CD4-positive, CD25-positive, alpha-beta regulatory T cell (primary cell): ENCODE data around the gene LAMB4. TPM values are rescaled to one million over a fixed set of nuclear protein-coding genes. Genes with fewer than 3 reads are reported as not detected.

Source experiments
- ATAC-seq, 2 donors: fragments of 150-1000 bp; cut with Tn5 transposase; one replicate each; pipeline ENCODE4 v1.10.0; 2021; ENCODE audit warnings: low read depth in 2 of 2, moderate number of reproducible peaks in 2 of 2, moderate library complexity in 1 of 2
- DNase-seq, 3 donors: peaks; one replicate each; pipeline versions ENCODE4 v3.0.0 to v3.0.0-alpha.2; 2012 to 2022; ENCODE audit warnings: mixed read lengths in 1 of 3
- H3K27ac ChIP-seq: one replicate; pipeline ENCODE4 v1.7.0; 2013; ENCODE audit warnings: mild to moderate bottlenecking, low read length; ENCODE audit not compliant: insufficient read depth, poor library complexity, severe bottlenecking
- H3K27me3 ChIP-seq: one replicate; pipeline ENCODE4 v1.7.0; 2013; ENCODE audit warnings: low read length; ENCODE audit not compliant: control insufficient read depth, insufficient read depth
- H3K36me3 ChIP-seq: one replicate; pipeline ENCODE4 v1.7.0; 2013; ENCODE audit warnings: mild to moderate bottlenecking, low read length, moderate library complexity; ENCODE audit not compliant: control insufficient read depth, insufficient read depth
- H3K4me1 ChIP-seq: 2 replicates; pipeline ENCODE4 v1.7.0; 2013; ENCODE audit warnings: mild to moderate bottlenecking, low read length; ENCODE audit not compliant: insufficient read depth, control insufficient read depth, poor library complexity, severe bottlenecking
- H3K4me3 ChIP-seq: one replicate; pipeline ENCODE4 v1.7.0; 2013; ENCODE audit warnings: low read depth, mild to moderate bottlenecking, low read length, moderate library complexity
- H3K9me3 ChIP-seq, 2 experiments: 1 replicate in 1 of 2; 2 replicates in 1 of 2; pipeline ENCODE4 v1.7.0; 2013; ENCODE audit warnings: low read length in 2 of 2, mild to moderate bottlenecking in 1 of 2, moderate library complexity in 1 of 2; ENCODE audit not compliant: control insufficient read depth in 2 of 2
- H3K27ac Mint-ChIP-seq, 3 donors: one replicate each; pipeline ENCODE4 v1.8.0; 2020 to 2022; ENCODE audit warnings: mild to moderate bottlenecking in 3 of 3, mixed read lengths in 3 of 3, moderate library complexity in 2 of 3
- H3K27me3 Mint-ChIP-seq: one replicate; pipeline ENCODE4 v1.8.0; 2022; ENCODE audit warnings: mild to moderate bottlenecking, mixed read lengths
- H3K36me3 Mint-ChIP-seq: one replicate; pipeline ENCODE4 v1.8.0; 2020; ENCODE audit warnings: mixed read lengths
- H3K4me1 Mint-ChIP-seq, 4 donors: one replicate each; pipeline ENCODE4 v1.8.0; 2020 to 2022; ENCODE audit warnings: mixed read lengths in 4 of 4, mild to moderate bottlenecking in 1 of 4
- H3K4me3 Mint-ChIP-seq, 4 donors: one replicate each; pipeline ENCODE4 v1.8.0; 2020 to 2022; ENCODE audit warnings: mild to moderate bottlenecking in 4 of 4, mixed read lengths in 4 of 4, moderate library complexity in 3 of 4
- H3K9me3 Mint-ChIP-seq, 7 donors: one replicate each; pipeline ENCODE4 v1.8.0; 2020 to 2022; ENCODE audit warnings: mixed read lengths in 7 of 7, mild to moderate bottlenecking in 3 of 7, moderate library complexity in 2 of 7
- polyA plus RNA-seq, 4 donors: library from polyadenylated mRNA; unstranded; fragments of 300-500 nt; fragmentation: Illumina TruSeq; gene quantifications; one replicate each; pipeline ENCODE4 v1.2.3, GENCODE V29; 2021
- total RNA-seq: library from RNA; stranded (reverse); gene quantifications from one replicate; pipeline ENCODE4 v1.2.3, GENCODE V29; 2022

The LAMB4 gene
- total and polyA plus RNA-seq, 5 donors from 2014 or later: not detected

DNA sequence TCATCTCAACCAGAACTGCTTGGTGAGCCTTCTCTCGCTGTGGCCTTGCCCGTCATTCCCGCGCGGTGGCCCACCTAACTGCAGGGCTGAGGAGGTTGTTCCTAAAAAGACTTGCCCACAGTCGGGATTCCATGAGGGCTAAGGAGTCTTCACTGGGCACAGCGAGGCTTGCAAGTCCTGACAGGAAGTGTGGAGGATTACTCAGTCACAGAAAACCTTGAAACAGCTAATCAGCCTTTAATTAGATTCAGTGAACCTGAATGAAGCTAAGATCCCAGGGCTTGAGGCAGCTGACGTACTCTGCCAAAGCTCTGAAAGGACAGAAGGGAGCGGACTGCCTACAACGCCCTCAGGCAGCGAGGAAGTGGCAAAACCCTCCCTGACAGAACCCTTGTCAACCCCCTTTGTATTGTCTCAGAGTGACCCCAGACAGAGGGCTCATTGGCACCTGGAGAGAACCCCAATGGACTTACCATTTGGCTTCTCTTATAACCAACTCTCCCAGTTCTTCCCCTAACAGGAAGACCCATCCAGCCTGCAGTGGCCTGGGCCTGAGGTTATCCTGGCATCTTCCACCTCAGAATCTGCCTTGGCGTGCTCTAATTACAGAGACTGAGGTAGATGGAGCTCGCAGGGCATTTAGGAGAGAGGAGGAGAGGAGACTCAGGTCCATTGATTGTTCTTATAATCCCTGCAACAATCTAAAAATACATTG is 2.5 kb upstream of the LAMB4 start:
- Mint-ChIP-seq H3K9me3 (peaks cover 0 to 3% (median 0%) of the 10 kb centered on the region in 7 donors), H3K27me3 (peaks cover 6% of the 10 kb centered on the region), H3K4me3 (no peak overlapping the region), H3K36me3 (no peaks in the 10 kb centered on the region), H3K27ac (no peak overlapping the region), H3K4me1 (peaks cover 0 to 8% (median 0%) of the 10 kb centered on the region in 4 donors)
- no peak for DNase-seq
- Histone ChIP-seq H3K36me3 (no peaks in the 10 kb centered on the region), H3K27ac (no peak overlapping the region), H3K4me1 (no peaks in the 10 kb centered on the region), H3K27me3 (peaks cover 2% of the 10 kb centered on the region), H3K4me3 (no peak overlapping the region), H3K9me3 (no peaks in the 10 kb centered on the region)
- no peak for ATAC-seq

DNA sequence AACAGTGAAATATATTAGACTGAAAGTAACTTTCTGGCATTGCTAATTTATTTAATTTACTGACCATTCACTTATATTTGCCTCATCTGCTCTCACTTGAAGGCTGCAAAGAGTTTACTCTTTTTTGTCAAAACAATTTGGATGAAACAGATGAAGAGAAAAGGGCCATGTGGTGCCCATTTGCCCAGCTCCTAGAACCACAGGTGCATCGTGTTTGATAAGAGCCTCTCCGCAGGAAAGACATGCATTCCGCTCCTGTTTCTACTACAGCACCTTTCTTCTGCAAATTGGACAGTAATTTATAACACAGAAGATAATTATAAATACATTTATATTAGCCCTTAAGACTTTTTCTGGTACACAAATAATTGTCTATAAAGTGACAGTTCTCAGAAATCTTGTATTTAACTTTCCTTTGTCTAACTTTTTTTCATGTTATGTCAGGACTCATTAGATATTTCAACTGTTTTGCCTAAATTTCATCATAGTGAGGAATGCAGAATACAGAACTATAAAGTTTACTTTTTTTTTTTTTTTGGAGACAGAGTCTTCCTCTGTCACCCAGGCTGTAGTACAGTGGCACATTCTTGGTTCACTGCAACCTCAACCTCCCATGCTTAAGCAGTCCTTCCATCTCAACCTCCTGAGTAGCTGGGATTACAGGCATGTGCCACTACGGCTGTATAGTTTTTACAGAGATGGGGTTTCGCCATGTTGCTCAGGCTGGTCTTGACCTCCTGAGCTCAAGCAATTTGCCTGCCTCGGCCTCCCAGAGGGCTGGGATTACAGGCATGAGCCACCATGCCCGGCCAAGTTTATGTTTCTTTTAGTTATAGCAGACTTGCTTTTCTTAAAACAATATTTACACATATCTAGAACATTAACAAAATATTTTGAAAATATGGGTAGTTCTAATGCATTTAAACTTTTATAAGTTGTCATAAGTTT is 869 bp downstream of the LAMB4 start:
- DNase-seq (no peak), ATAC-seq (no peak)
- Histone ChIP-seq H3K27me3 (no peaks in the 10 kb centered on the region), H3K36me3 (no peaks in the 10 kb centered on the region), H3K4me1 (no peaks in the 10 kb centered on the region), H3K27ac (no peak overlapping the region), H3K4me3 (no peak overlapping the region), H3K9me3 (no peaks in the 10 kb centered on the region)
- no peak overlapping the region for H3K4me3 Mint-ChIP-seq
- H3K9me3 Mint-ChIP-seq: no peaks in the 10 kb centered on the region
- H3K4me1 Mint-ChIP-seq: no peaks in the 10 kb centered on the region
- H3K27me3 Mint-ChIP-seq: peaks cover 6% of the 10 kb centered on the region
- no peaks in the 10 kb centered on the region for H3K36me3 Mint-ChIP-seq
- no peak overlapping the region for H3K27ac Mint-ChIP-seq

DNA sequence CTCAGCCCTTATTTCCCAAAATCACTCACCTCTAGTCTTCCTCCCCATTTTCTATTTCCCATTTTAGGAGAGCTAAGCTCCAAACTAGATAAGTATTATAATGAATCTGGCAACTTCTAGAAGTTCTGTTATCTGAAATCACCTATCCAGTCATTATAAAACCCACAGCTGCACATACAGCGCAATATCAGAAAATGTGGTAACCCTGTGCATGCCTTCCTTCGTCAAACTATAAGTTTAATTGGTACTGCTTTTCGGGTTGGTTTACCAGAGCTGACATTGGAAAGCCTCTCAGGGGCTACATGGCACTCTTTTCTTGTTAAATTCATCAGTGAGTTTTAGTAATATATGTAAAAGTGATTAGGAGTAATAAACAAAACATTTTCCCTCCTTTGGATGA is 1.6 kb downstream of the LAMB4 start:
- no peaks in the 10 kb centered on the region for H3K9me3 ChIP-seq
- no peaks in the 10 kb centered on the region for H3K4me1 Mint-ChIP-seq
- no peaks in the 10 kb centered on the region for H3K27me3 ChIP-seq
- H3K4me3 ChIP-seq: no peak overlapping the region
- H3K27ac Mint-ChIP-seq: no peak overlapping the region
- no peak overlapping the region for H3K27ac ChIP-seq
- DNase-seq (no peak), ATAC-seq (no peak)
- no peak overlapping the region for H3K4me3 Mint-ChIP-seq
- H3K9me3 Mint-ChIP-seq: no peaks in the 10 kb centered on the region
- H3K36me3 ChIP-seq: no peaks in the 10 kb centered on the region
- H3K36me3 Mint-ChIP-seq: no peaks in the 10 kb centered on the region
- no peaks in the 10 kb centered on the region for H3K4me1 ChIP-seq
- peaks cover 6% of the 10 kb centered on the region for H3K27me3 Mint-ChIP-seq

DNA sequence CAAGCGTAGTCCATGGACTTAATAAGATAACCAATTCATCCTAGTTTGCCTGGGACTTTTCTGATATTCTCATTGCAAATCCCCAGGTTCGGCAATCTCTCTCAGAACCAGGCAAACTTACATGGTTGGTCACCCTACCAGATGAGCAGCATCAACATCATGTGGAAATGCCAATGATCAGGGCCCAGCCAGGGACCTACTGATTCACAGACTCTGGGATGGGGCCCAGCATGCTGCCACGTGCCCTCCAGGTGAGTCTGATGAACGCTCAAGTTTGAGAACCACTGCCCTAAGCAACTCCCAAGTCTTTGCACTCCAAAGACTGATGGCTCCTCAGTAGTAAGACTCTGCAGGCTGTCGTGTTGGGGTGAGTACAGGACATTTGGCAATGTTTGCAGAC is 2.7 kb downstream of the LAMB4 start:
- H3K36me3 Mint-ChIP-seq: no peaks in the 10 kb centered on the region
- no peaks in the 10 kb centered on the region for H3K9me3 Mint-ChIP-seq
- no peak overlapping the region for H3K27ac Mint-ChIP-seq
- Histone ChIP-seq H3K9me3 (no peaks in the 10 kb centered on the region), H3K36me3 (no peaks in the 10 kb centered on the region), H3K4me1 (no peaks in the 10 kb centered on the region), H3K27me3 (no peaks in the 10 kb centered on the region), H3K27ac (no peak overlapping the region), H3K4me3 (no peak overlapping the region)
- ATAC-seq (no peak), DNase-seq (no peak)
- peaks cover 6% of the 10 kb centered on the region for H3K27me3 Mint-ChIP-seq
- no peaks in the 10 kb centered on the region for H3K4me1 Mint-ChIP-seq
- no peak overlapping the region for H3K4me3 Mint-ChIP-seq

DNA sequence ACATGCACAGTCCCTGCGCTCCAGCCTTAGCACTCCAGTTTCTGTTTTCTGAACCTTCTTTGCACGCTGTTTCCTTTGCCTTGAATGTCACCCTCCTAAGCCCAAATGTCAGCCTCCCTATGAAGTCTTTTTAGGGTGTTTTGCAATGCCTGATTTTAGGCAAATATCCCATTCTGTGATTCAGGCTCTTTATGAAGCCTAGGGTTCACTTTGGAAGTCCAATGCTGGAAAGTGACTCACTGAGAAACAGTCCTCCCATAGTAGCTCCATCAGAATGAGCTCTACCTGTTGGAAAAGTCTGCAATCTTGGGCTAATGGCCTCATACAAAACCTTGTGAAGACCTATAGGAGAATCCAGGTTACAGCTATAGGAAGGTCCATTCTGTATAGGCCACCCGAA is 5.3 kb downstream of the LAMB4 start:
- Mint-ChIP-seq H3K4me3 (no peak overlapping the region), H3K4me1 (no peaks in the 10 kb centered on the region), H3K9me3 (no peaks in the 10 kb centered on the region), H3K36me3 (no peaks in the 10 kb centered on the region), H3K27ac (no peak overlapping the region), H3K27me3 (no peaks in the 10 kb centered on the region)
- H3K4me1 ChIP-seq: no peaks in the 10 kb centered on the region
- H3K27me3 ChIP-seq: no peaks in the 10 kb centered on the region
- ATAC-seq (no peak), DNase-seq (no peak)
- H3K27ac ChIP-seq: no peak overlapping the region
- no peaks in the 10 kb centered on the region for H3K9me3 ChIP-seq
- H3K36me3 ChIP-seq: no peaks in the 10 kb centered on the region
- no peak overlapping the region for H3K4me3 ChIP-seq

DNA sequence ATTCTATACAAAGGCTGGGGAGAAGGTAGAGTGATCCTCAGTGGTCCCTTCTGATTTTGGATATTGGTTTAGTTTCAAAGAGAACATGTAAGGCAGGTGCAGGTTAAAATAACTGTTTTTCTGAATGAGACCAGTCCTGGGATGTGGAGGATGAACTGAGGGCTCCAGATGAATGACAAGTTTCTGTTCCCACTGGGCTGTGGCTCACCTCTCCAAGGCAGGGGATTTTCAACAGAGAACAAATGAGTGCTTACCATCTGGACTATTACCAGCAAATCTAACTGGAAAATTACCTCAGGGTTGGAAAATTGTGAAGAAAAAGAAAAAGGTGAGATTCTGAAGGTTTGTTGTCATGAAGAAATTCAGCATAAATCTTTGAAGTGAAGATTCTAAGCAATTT is 8.0 kb downstream of the LAMB4 start:
- H3K36me3 Mint-ChIP-seq: no peaks in the 10 kb centered on the region
- Histone ChIP-seq H3K27me3 (no peaks in the 10 kb centered on the region), H3K4me3 (no peak overlapping the region), H3K27ac (no peak overlapping the region), H3K36me3 (no peaks in the 10 kb centered on the region), H3K9me3 (no peaks in the 10 kb centered on the region), H3K4me1 (no peaks in the 10 kb centered on the region)
- peaks cover 0 to 3% (median 0%) of the 10 kb centered on the region in 7 donors for H3K9me3 Mint-ChIP-seq
- H3K27me3 Mint-ChIP-seq: peaks cover 4% of the 10 kb centered on the region
- H3K4me3 Mint-ChIP-seq: no peak overlapping the region
- DNase-seq: no peak
- ATAC-seq: no peak
- H3K27ac Mint-ChIP-seq: no peak overlapping the region
- no peaks in the 10 kb centered on the region for H3K4me1 Mint-ChIP-seq

DNA sequence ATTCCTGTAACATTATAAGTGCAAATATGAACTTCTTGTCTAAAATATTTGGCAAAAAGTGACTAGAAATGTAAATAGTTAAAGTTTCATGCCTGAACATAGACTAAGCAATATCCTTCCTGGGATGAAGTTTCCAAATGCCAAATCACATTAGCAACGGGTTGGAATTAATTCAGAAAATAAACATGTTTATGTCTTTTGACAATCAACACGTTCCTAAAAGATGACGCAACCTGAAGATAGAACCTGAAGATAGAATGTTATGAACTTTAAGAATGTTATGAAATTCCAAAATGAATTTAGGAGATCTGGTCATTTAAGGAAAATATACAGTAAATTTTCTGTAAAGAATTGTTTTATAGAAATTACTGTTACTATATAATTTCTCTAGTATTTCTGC is 9.2 kb downstream of the LAMB4 start:
- Histone ChIP-seq H3K27me3 (no peaks in the 10 kb centered on the region), H3K9me3 (no peaks in the 10 kb centered on the region), H3K27ac (no peak overlapping the region), H3K4me1 (no peaks in the 10 kb centered on the region), H3K36me3 (no peaks in the 10 kb centered on the region), H3K4me3 (no peak overlapping the region)
- no peak overlapping the region for H3K4me3 Mint-ChIP-seq
- DNase-seq (no peak), ATAC-seq (no peak)
- peaks cover 11% of the 10 kb centered on the region for H3K27me3 Mint-ChIP-seq
- H3K36me3 Mint-ChIP-seq: no peaks in the 10 kb centered on the region
- H3K4me1 Mint-ChIP-seq: no peaks in the 10 kb centered on the region
- peaks cover 0 to 3% (median 0%) of the 10 kb centered on the region in 7 donors for H3K9me3 Mint-ChIP-seq
- H3K27ac Mint-ChIP-seq: no peak overlapping the region
